ENCODE measurements around the gene LCP2. TPM values are rescaled to one million over a fixed set of nuclear protein-coding genes. Genes with fewer than 3 reads are reported as not detected.

Gene LCP2
- total RNA-seq, 1 experiment from 2014 or later = 0.61 TPM

GRCh38 chr5:170278611-170279458, 18.7 kb downstream of the LCP2 start:
- no peak overlapping the region for H2AFZ ChIP-seq (ENCODE audit: low read depth, low read length, poor library complexity, severe bottlenecking)
- ATAC-seq (no peak), DNase-seq (ENCODE audit: low read depth, low spot score) (no peak)
- no peak overlapping the region for H3K4me2 ChIP-seq (ENCODE audit: low read length)
- peaks cover 21% of the 10 kb centered on the region; the same call in 1 of the 2 replicates for H3K27me3 ChIP-seq (ENCODE audit: insufficient read depth, low read length)
- H3K27ac ChIP-seq (ENCODE audit: low read depth, low read length) = no peak overlapping the region
- no peaks in the 10 kb centered on the region for H3K4me1 ChIP-seq (ENCODE audit: control insufficient read depth in 1 of 2, insufficient read depth in 2 of 2, low read length in 2 of 2)
- H3K4me3 ChIP-seq (replicated peaks in 1 of 2; ENCODE audit: low read depth in 1 of 2, low read length in 2 of 2) = no peak overlapping the region
- no peak overlapping the region for H3K9ac ChIP-seq (ENCODE audit: low read length)
- CTCF ChIA-PET = no interaction called here
- H3K9me2 ChIP-seq (ENCODE audit: insufficient read depth) = no peaks in the 10 kb centered on the region
- H3K79me2 ChIP-seq (ENCODE audit: insufficient read depth, low read length) = no peaks in the 10 kb centered on the region
- POLR2A ChIA-PET = no interaction called here
- BruUV-seq (replicated peaks) = no TSS peak
- peaks cover 0 to 3% of the 10 kb centered on the region in 2 experiments; a peak in 1 of 4 replicates for H3K9me3 ChIP-seq (ENCODE audit: control insufficient read depth in 1 of 2, insufficient read depth in 1 of 2, low read depth in 1 of 2, low read length in 2 of 2)
- TF ChIP-seq JUND (IDR thresholded peaks at IDR 0.05) (no peak), SRF (IDR thresholded peaks at IDR 0.05; ENCODE audit: low read depth) (no peak), REST (IDR thresholded peaks at IDR 0.05; ENCODE audit: low read depth) (no peak), SIN3A (IDR thresholded peaks at IDR 0.05; ENCODE audit: low read depth) (no peak), POLR2AphosphoS5 (IDR thresholded peaks at IDR 0.05; ENCODE audit: low read depth, low read length) (no peak), EGR1 (IDR thresholded peaks at IDR 0.05; ENCODE audit: low read depth) (no peak), FOSL1 (IDR thresholded peaks at IDR 0.05; ENCODE audit: low read depth) (no peak), CEBPB (IDR thresholded peaks at IDR 0.05; ENCODE audit: low read depth) (no peak), ATF3 (IDR thresholded peaks at IDR 0.05) (no peak), ELF1 (IDR thresholded peaks at IDR 0.05; ENCODE audit: borderline replicate concordance, low read depth) (no peak), ZFX (IDR thresholded peaks at IDR 0.05) (no peak), EZH2 (IDR thresholded peaks at IDR 0.05) (no peak), ZNF274 (IDR thresholded peaks at IDR 0.05; ENCODE audit: low read depth, low read length) (no peak), POLR2A (IDR thresholded peaks at IDR 0.05; ENCODE audit: borderline replicate concordance, extremely low read depth, insufficient read depth, insufficient read length) (no peak), SP1 (IDR thresholded peaks at IDR 0.05; ENCODE audit: low read depth) (no peak)
- H3K36me3 ChIP-seq (ENCODE audit: control insufficient read depth in 1 of 2, insufficient read depth in 2 of 2, low read length in 2 of 2) = no peaks in the 10 kb centered on the region
- RAD21 ChIA-PET (ENCODE audit: low non-redundant PET in 1 of 2, low total read pairs in 2 of 2, uncharacterized antibody in 2 of 2, unreplicated experiment in 2 of 2) = no interaction called here
- H4K20me1 ChIP-seq (ENCODE audit: insufficient read depth) = no peaks in the 10 kb centered on the region
- intact Hi-C loops (cut with micrococcal nuclease) = no loop called here
